K562 (cell line): Measurements from ENCODE around the gene SLC24A3. TPM values are rescaled to one million over a fixed set of nuclear protein-coding genes. Genes with fewer than 3 reads are reported as not detected.

ENCODE experiments used
- ATAC-seq: fragments of 200-7000 bp; cut with Tn5 transposase; 3 replicates; pipeline ENCODE4 v1.9.1; 2020; ENCODE audit warnings: moderate library complexity
- BruUV-seq: library from RNA; stranded (reverse); fragments of 400-500 nt; replicated peaks from 2 replicates; lab custom pipeline; 2021; lab: Mats Ljungman, UMichigan
- CTCF ChIA-PET: fragments of 300-600 bp; formaldehyde crosslinking; extraction: SDS; loops from one replicate; lab custom pipeline; 2021; ENCODE audit warnings: low intra/inter-chr PET ratio; lab: Yijun Ruan, JAX
- POLR2A ChIA-PET: fragments of 300-600, 350-650 bp; sonication (Branson Sonifier 250); formaldehyde crosslinking; extraction: SDS; loops from one replicate; lab custom pipeline; 2021; ENCODE audit warnings: antibody characterized with exemption, inconsistent platforms; lab: Yijun Ruan, JAX
- DNase-seq, 4 experiments: peaks; one replicate each; pipeline versions ENCODE4 v3.0.0 to v3.0.0-alpha.2; 2011 to 2018; ENCODE audit warnings: low spot score in 3 of 4, mixed read lengths in 3 of 4; ENCODE audit errors: extremely low read depth in 1 of 4
- FAIRE-seq: peaks from 2 replicates; lab custom pipeline; 2011; peaks lifted over from hg19 to GRCh38; lab: Jason Lieb, UNC
- H2AFZ ChIP-seq: 2 replicates; pipeline ENCODE4 v1.6.0; 2011; ENCODE audit warnings: low read depth, low read length, control low read depth, inconsistent platforms
- H3K27ac ChIP-seq: fragments of 200-600 bp; 3 replicates; pipeline ENCODE4 v1.8.0; 2011; ENCODE audit warnings: low read depth, mild to moderate bottlenecking, control low read depth, inconsistent platforms, low read length, moderate library complexity, mixed read lengths; ENCODE audit errors: extremely low read depth
- H3K27me3 ChIP-seq, 2 experiments: fragments of 300-600 bp in 1 of 2; 2 replicates in 1 of 2; 3 replicates in 1 of 2; pipeline versions ENCODE4 v1.6.0 to v1.8.0; 2011; ENCODE audit warnings: inconsistent platforms in 2 of 2, low read length in 2 of 2, mild to moderate bottlenecking in 1 of 2, mixed read lengths in 1 of 2, moderate library complexity in 1 of 2; ENCODE audit not compliant: control insufficient read depth in 2 of 2, insufficient read depth in 2 of 2
- H3K36me3 ChIP-seq: fragments of 300-600 bp; 3 replicates; pipeline ENCODE4 v1.8.0; 2011; ENCODE audit warnings: mild to moderate bottlenecking, low read length, inconsistent platforms; ENCODE audit not compliant: control insufficient read depth, insufficient read depth
- H3K4me1 ChIP-seq, 2 experiments: fragments of 200-600 bp in 1 of 2; replicated peaks in 1 of 2; 2 replicates in 1 of 2; 3 replicates in 1 of 2; pipeline versions ENCODE4 v1.5.1 to v1.8.0; 2011; ENCODE audit warnings: inconsistent platforms in 2 of 2, low read length in 2 of 2, mild to moderate bottlenecking in 1 of 2, mixed read lengths in 1 of 2, moderate library complexity in 1 of 2; ENCODE audit not compliant: control insufficient read depth in 2 of 2, insufficient read depth in 2 of 2
- H3K4me2 ChIP-seq: 2 replicates; pipeline ENCODE4 v1.6.1; 2011; ENCODE audit warnings: low read length, control low read depth, inconsistent platforms, mixed read lengths; ENCODE audit not compliant: insufficient read depth
- H3K4me3 ChIP-seq: fragments of 200-600 bp; sonication (generic), shearing (Covaris generic); 2 replicates; pipeline ENCODE4 v1.5.1; 2016; ENCODE audit warnings: control low read depth, inconsistent platforms
- H3K79me2 ChIP-seq: fragments of 200-600 bp; 3 replicates; pipeline ENCODE4 v1.8.0; 2011; ENCODE audit warnings: low read length, inconsistent platforms; ENCODE audit not compliant: control insufficient read depth, insufficient read depth
- H3K9ac ChIP-seq, 2 experiments: 2 replicates each; pipeline versions ENCODE4 v1.6.0 to v1.6.1; 2011; ENCODE audit warnings: low read depth in 2 of 2, low read length in 2 of 2, control low read depth in 1 of 2, inconsistent platforms in 1 of 2, mild to moderate bottlenecking in 1 of 2, mixed read lengths in 1 of 2; ENCODE audit not compliant: insufficient read depth in 1 of 2
- H3K9me1 ChIP-seq: one replicate; pipeline ENCODE4 v1.6.0; 2011; ENCODE audit warnings: inconsistent platforms, mild to moderate bottlenecking, low read length, moderate library complexity; ENCODE audit not compliant: control insufficient read depth, insufficient read depth
- H3K9me3 ChIP-seq: replicated peaks from 2 replicates; pipeline ENCODE4 v1.5.1; 2011; ENCODE audit warnings: low read depth, low read length, inconsistent platforms; ENCODE audit not compliant: control insufficient read depth, insufficient read depth
- H4K20me1 ChIP-seq: replicated peaks from 2 replicates; pipeline ENCODE4 v1.6.1; 2011; ENCODE audit warnings: low read length, inconsistent platforms, mixed read lengths; ENCODE audit not compliant: control insufficient read depth, insufficient read depth
- CBX3 ChIP-seq, 2 experiments: IDR thresholded peaks; 1 replicate in 1 of 2; 2 replicates in 1 of 2; pipeline ENCODE4 v1.6.1; 2012; ENCODE audit warnings: inconsistent platforms in 2 of 2, low read length in 2 of 2, borderline replicate concordance in 1 of 2, control low read depth in 1 of 2
- CREB3L1 ChIP-seq: fragments of 450-650 bp; IDR thresholded peaks from 2 replicates; pipeline ENCODE4 v1.6.1; 2014; ENCODE audit warnings: low read depth, mild to moderate bottlenecking, moderate library complexity, borderline replicate concordance
- CTCFL ChIP-seq: IDR thresholded peaks from 2 replicates; pipeline ENCODE4 v1.6.1; 2011; ENCODE audit warnings: borderline replicate concordance, low read depth, mild to moderate bottlenecking, moderate library complexity, low read length; ENCODE audit not compliant: insufficient read depth, poor library complexity, severe bottlenecking
- GTF2A2 ChIP-seq: IDR thresholded peaks from 2 replicates; pipeline ENCODE4 v1.6.1; 2016; ENCODE audit warnings: mild to moderate bottlenecking, missing genetic modification characterization, missing compliant biosample characterization
- HDAC8 ChIP-seq: fragments of 450-650 bp; IDR thresholded peaks from 2 replicates; pipeline ENCODE4 v1.6.1; 2016; ENCODE audit warnings: mild to moderate bottlenecking, missing genetic modification characterization, moderate library complexity, missing compliant biosample characterization
- RBBP5 ChIP-seq: fragments of 200-600 bp; sonication (generic); IDR thresholded peaks from 2 replicates; pipeline ENCODE4 v1.6.1; 2012; ENCODE audit warnings: borderline replicate concordance, mild to moderate bottlenecking, low read length, control low read depth, inconsistent platforms; ENCODE audit not compliant: insufficient read depth, poor library complexity, severe bottlenecking
- THRB ChIP-seq: fragments of 450-650 bp; formaldehyde crosslinking; conservative IDR thresholded peaks from 2 replicates; pipeline ENCODE4 v1.4.0; 2022; ENCODE audit warnings: mild to moderate bottlenecking, missing genetic modification characterization
- WGBS: fragments of 100-300 bp; shearing (Covaris generic); methylation state at CpG from one replicate; pipeline ENCODE4 v1.1.6; 2016; ENCODE audit warnings: low coverage, mixed read lengths; ENCODE audit not compliant: insufficient coverage; ENCODE audit errors: missing lambda C conversion rate; 5-methylcytosine and 5-hydroxymethylcytosine counted together
- in situ Hi-C: fragments of 300-500 bp; cut with MboI; formaldehyde crosslinking; loops from 4 replicates; pipeline ENCODE4 v1.15.0; 2018; ENCODE audit warnings: inconsistent platforms, mixed read lengths
- intact Hi-C: fragments of 100-400 bp; cut with micrococcal nuclease; formaldehyde crosslinking; loops from 2 replicates; pipeline ENCODE4 v1.14.2; 2022
- polyA plus RNA-seq, 8 experiments: library from polyadenylated mRNA; depleted of rRNA in 4 of 8; stranded (reverse) in 5 of 8; unstranded in 3 of 8; fragments of >200 nt; fragmentation: Nextera tagmentation in 2 of 8; fragmentation: Illumina TruSeq in 1 of 8; extraction: Ambion mirVana in 2 of 8; extraction: Trizol in 1 of 8; gene quantifications; 2 replicates each; pipeline versions ENCODE4 v1.2.1 to v1.2.3, GENCODE V29; 2011 to 2014; ENCODE audit warnings: inconsistent platforms in 1 of 8, missing spikeins in 1 of 8
- total RNA-seq, 7 experiments: library from RNA; depleted of rRNA in 6 of 7; stranded (reverse); fragments of >200 nt in 6 of 7; fragmentation: Illumina TruSeq in 2 of 7; extraction: Trizol in 2 of 7; gene quantifications; 2 replicates each; pipeline versions ENCODE4 v1.2.1 to v1.2.3, GENCODE V29; 2011 to 2021; ENCODE audit warnings: low replicate concordance in 1 of 7
- TF ChIP-seq, protein P1 (sequence below): fragments of 150-350 bp; conservative IDR thresholded peaks from 2 replicates; pipeline ENCODE4 v1.6.1; 2014; ENCODE audit warnings: low read length

SLC24A3 gene
- total and polyA plus RNA-seq, 9 of the 15 experiments (the other 6 are each of a cell fraction or from before 2014, with no cell fraction given) = not detected

GRCh38 chr20:19654921-19655320 lies 442.5 kb downstream of the SLC24A3 start:
- Histone ChIP-seq H3K27me3 (peaks cover 0 to 9% of the 10 kb centered on the region in 2 experiments; a peak in 1 of 5 replicates), H3K79me2 (no peaks in the 10 kb centered on the region), H3K9ac (no peak overlapping the region), H3K9me1 (no peaks in the 10 kb centered on the region), H3K4me3 (no peak overlapping the region), H3K36me3 (no peaks in the 10 kb centered on the region), H3K4me1 (no peaks in the 10 kb centered on the region; a peak in 1 of 5 replicates), H2AFZ (no peak overlapping the region), H3K4me2 (no peak overlapping the region), H3K9me3 (no peaks in the 10 kb centered on the region), H3K27ac (no peak overlapping the region), H4K20me1 (no peaks in the 10 kb centered on the region)
- no peak for DNase-seq
- intact Hi-C loops (no loop called here), in situ Hi-C loops (no loop called here)
- TF ChIP-seq THRB (CRISPR knock-in tag) (no peak), HDAC8 (tag) (no peak), GTF2A2 (no peak), CTCFL (no peak), CBX3 (IDR thresholded peaks at IDR 0.05; ENCODE audit: borderline replicate concordance in 1 of 2, low read length in 2 of 2) (no peak), CREB3L1 (no peak), RBBP5 (no peak)
- TF ChIP-seq, protein P1, sequence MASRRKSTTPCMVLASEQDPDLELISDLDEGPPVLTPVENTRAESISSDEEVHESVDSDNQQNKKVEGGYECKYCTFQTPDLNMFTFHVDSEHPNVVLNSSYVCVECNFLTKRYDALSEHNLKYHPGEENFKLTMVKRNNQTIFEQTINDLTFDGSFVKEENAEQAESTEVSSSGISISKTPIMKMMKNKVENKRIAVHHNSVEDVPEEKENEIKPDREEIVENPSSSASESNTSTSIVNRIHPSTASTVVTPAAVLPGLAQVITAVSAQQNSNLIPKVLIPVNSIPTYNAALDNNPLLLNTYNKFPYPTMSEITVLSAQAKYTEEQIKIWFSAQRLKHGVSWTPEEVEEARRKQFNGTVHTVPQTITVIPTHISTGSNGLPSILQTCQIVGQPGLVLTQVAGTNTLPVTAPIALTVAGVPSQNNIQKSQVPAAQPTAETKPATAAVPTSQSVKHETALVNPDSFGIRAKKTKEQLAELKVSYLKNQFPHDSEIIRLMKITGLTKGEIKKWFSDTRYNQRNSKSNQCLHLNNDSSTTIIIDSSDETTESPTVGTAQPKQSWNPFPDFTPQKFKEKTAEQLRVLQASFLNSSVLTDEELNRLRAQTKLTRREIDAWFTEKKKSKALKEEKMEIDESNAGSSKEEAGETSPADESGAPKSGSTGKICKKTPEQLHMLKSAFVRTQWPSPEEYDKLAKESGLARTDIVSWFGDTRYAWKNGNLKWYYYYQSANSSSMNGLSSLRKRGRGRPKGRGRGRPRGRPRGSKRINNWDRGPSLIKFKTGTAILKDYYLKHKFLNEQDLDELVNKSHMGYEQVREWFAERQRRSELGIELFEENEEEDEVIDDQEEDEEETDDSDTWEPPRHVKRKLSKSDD = no peak
- POLR2A ChIA-PET = no interaction called here
- no TSS peak for BruUV-seq
- 0% methylated on average over 7 of the region's 8 CpGs for WGBS
- no peak for FAIRE-seq
- CTCF ChIA-PET = no interaction called here
- no peak for ATAC-seq
